OCI-LY1 (cell line): ENCODE data around the gene CHCHD6.

Experiments used
- H2AFZ ChIP-seq: fragments of 200-600 bp; sonication (generic), shearing (Covaris generic); 2 replicates; pipeline ENCODE4 v1.6.0; 2014; ENCODE audit warnings: antibody characterized with exemption, mild to moderate bottlenecking, low read length
- H3F3A ChIP-seq: fragments of 200-600 bp; sonication (generic), shearing (Covaris generic); 2 replicates; pipeline ENCODE4 v1.6.0; 2014; ENCODE audit warnings: mild to moderate bottlenecking, antibody characterized with exemption, low read length, moderate library complexity; ENCODE audit not compliant: insufficient read depth
- H3K27ac ChIP-seq: fragments of 200-600 bp; sonication (generic); 2 replicates; pipeline ENCODE4 v1.5.1; 2014; ENCODE audit warnings: low read length, mixed run types, mild to moderate bottlenecking, low read depth; ENCODE audit not compliant: poor library complexity, severe bottlenecking
- H3K27me3 ChIP-seq: fragments of 200-600 bp; sonication (generic); 2 replicates; pipeline ENCODE4 v1.6.0; 2014; ENCODE audit warnings: antibody characterized with exemption, mild to moderate bottlenecking, low read length, moderate library complexity; ENCODE audit not compliant: insufficient read depth
- H3K36me3 ChIP-seq: fragments of 200-600 bp; sonication (generic); 2 replicates; pipeline ENCODE4 v1.6.1; 2014; ENCODE audit warnings: mild to moderate bottlenecking, antibody characterized with exemption, low read length, moderate library complexity, mixed read lengths; ENCODE audit not compliant: insufficient read depth
- H3K4me1 ChIP-seq: fragments of 200-600 bp; sonication (generic); 2 replicates; pipeline ENCODE4 v1.5.1; 2014; ENCODE audit warnings: mild to moderate bottlenecking, low read length, moderate library complexity; ENCODE audit not compliant: insufficient read depth, severe bottlenecking
- H3K4me2 ChIP-seq: fragments of 200-600 bp; sonication (generic), shearing (Covaris generic); 2 replicates; pipeline ENCODE4 v1.6.1; 2014; ENCODE audit warnings: low read length
- H3K4me3 ChIP-seq: fragments of 200-600 bp; sonication (generic); 2 replicates; pipeline ENCODE4 v1.5.1; 2014; ENCODE audit warnings: low read length, low read depth, mild to moderate bottlenecking, mixed read lengths; ENCODE audit not compliant: poor library complexity, severe bottlenecking
- H3K79me2 ChIP-seq: fragments of 200-600 bp; shearing (Covaris generic); 2 replicates; pipeline ENCODE4 v1.6.1; 2016; ENCODE audit warnings: mixed run types, low read length, mixed read lengths; ENCODE audit not compliant: insufficient read depth
- H3K9ac ChIP-seq: fragments of 200-600 bp; sonication (generic), shearing (Covaris generic); 2 replicates; pipeline ENCODE4 v1.6.1; 2014; ENCODE audit warnings: mild to moderate bottlenecking, low read length, mixed read lengths
- H3K9me2 ChIP-seq: fragments of 200-600 bp; sonication (generic), shearing (Covaris generic); 2 replicates; pipeline ENCODE4 v1.6.1; 2014; ENCODE audit warnings: low read depth, mild to moderate bottlenecking, low read length, mixed read lengths
- H3K9me3 ChIP-seq: fragments of 200-600 bp; shearing (Covaris generic); 2 replicates; pipeline ENCODE4 v1.6.1; 2014; ENCODE audit warnings: low read length, mixed read lengths
- H4K20me1 ChIP-seq: fragments of 200-600 bp; sonication (generic), shearing (Covaris generic); 2 replicates; pipeline ENCODE4 v1.6.0; 2016; ENCODE audit warnings: mild to moderate bottlenecking, low read length; ENCODE audit not compliant: insufficient read depth
- CTCF ChIP-seq: fragments of 200-600 bp; sonication (generic), shearing (Covaris generic); IDR thresholded peaks from 2 replicates; pipeline ENCODE4 v1.5.1; 2017; ENCODE audit warnings: mild to moderate bottlenecking, antibody characterized with exemption, low read length, moderate library complexity, mixed read lengths
- EZH2 ChIP-seq: fragments of 200-600 bp; sonication (generic), shearing (Covaris generic); IDR thresholded peaks from 2 replicates; pipeline ENCODE4 v1.8.0; 2017; ENCODE audit warnings: borderline replicate concordance, mixed run types, mild to moderate bottlenecking, antibody characterized with exemption, low read length, moderate library complexity, mixed read lengths

Gene CHCHD6

GRCh38 chr3:126974756-126975155 is 270.7 kb downstream of the CHCHD6 start:
- Histone ChIP-seq H3K36me3 (no peaks in the 10 kb centered on the region), H3K27ac (no peak overlapping the region), H3K9me3 (peaks cover 5% of the 10 kb centered on the region; the same call in 1 of the 2 replicates), H3K9me2 (no peaks in the 10 kb centered on the region), H3K4me1 (no peaks in the 10 kb centered on the region), H3K4me2 (no peak overlapping the region), H4K20me1 (no peaks in the 10 kb centered on the region), H2AFZ (no peak overlapping the region), H3K27me3 (no peaks in the 10 kb centered on the region; the same call in 1 of the 2 replicates), H3K4me3 (no peak overlapping the region), H3K9ac (no peak overlapping the region), H3F3A (no peaks in the 10 kb centered on the region), H3K79me2 (no peaks in the 10 kb centered on the region)
- TF ChIP-seq CTCF (no peak), EZH2 (no peak)

GRCh38 chr3:126976906-126977305 is 272.9 kb downstream of the CHCHD6 start:
- TF ChIP-seq CTCF (no peak), EZH2 (no peak)
- Histone ChIP-seq H3K9me3 (peaks cover 5% of the 10 kb centered on the region; the same call in 1 of the 2 replicates), H3K4me3 (no peak overlapping the region), H3K4me1 (peaks cover 1% of the 10 kb centered on the region), H3K27me3 (no peaks in the 10 kb centered on the region; the same call in 1 of the 2 replicates), H3F3A (no peaks in the 10 kb centered on the region), H3K9ac (no peak overlapping the region), H4K20me1 (no peaks in the 10 kb centered on the region), H3K9me2 (no peaks in the 10 kb centered on the region), H3K79me2 (no peaks in the 10 kb centered on the region), H3K4me2 (no peak overlapping the region), H3K36me3 (no peaks in the 10 kb centered on the region), H3K27ac (no peak overlapping the region), H2AFZ (no peak overlapping the region)

GRCh38 chr3:126977821-126978220 is 273.8 kb downstream of the CHCHD6 start:
- Histone ChIP-seq H3K27ac (no peak overlapping the region), H3K4me3 (no peak overlapping the region), H3K79me2 (no peaks in the 10 kb centered on the region), H3K27me3 (no peaks in the 10 kb centered on the region; the same call in 1 of the 2 replicates), H3F3A (no peaks in the 10 kb centered on the region), H3K9ac (no peak overlapping the region), H3K9me3 (peaks cover 5% of the 10 kb centered on the region; the same call in 1 of the 2 replicates), H3K4me2 (no peak overlapping the region), H3K4me1 (peaks cover 6% of the 10 kb centered on the region), H3K36me3 (no peaks in the 10 kb centered on the region), H3K9me2 (no peaks in the 10 kb centered on the region), H2AFZ (no peak overlapping the region), H4K20me1 (no peaks in the 10 kb centered on the region)
- no peak for TF ChIP-seq EZH2
- TF ChIP-seq CTCF = no peak
